B cell (primary cell): ENCODE results near the gene RABGAP1L.
"Not testable (repeated sequence)": the region's sequence is repeated elsewhere in the genome, so short reads cannot be mapped to it uniquely, and the experiment has no call there.

Experiments used
- CTCF ChIP-seq: fragments of 200-600 bp; IDR thresholded peaks from one replicate; pipeline ENCODE4 v1.8.0; 2022; ENCODE audit warnings: antibody characterized with exemption, mild to moderate bottlenecking
- EZH2 ChIP-seq: IDR thresholded peaks from 2 replicates; pipeline ENCODE4 v1.6.1; 2012; ENCODE audit warnings: borderline replicate concordance, low read depth, mild to moderate bottlenecking, moderate library complexity, low read length; ENCODE audit not compliant: insufficient read depth, poor library complexity, severe bottlenecking

GRCh38 chr1:174238845-174239501 lies 79.7 kb downstream of the RABGAP1L start:
- TF ChIP-seq CTCF, EZH2: not testable (repeated sequence)
